Effector CD8-positive, alpha-beta T cell (primary cell): Measurements from ENCODE around the gene LYPD3.

Experiments used
- DNase-seq: peaks from one replicate; lab custom pipeline; 2025; lab: John Stamatoyannopoulos, UW

Gene LYPD3

GRCh38 chr19:43433358-43433673, 32.1 kb downstream of the LYPD3 start:
- no peak for DNase-seq

DNA sequence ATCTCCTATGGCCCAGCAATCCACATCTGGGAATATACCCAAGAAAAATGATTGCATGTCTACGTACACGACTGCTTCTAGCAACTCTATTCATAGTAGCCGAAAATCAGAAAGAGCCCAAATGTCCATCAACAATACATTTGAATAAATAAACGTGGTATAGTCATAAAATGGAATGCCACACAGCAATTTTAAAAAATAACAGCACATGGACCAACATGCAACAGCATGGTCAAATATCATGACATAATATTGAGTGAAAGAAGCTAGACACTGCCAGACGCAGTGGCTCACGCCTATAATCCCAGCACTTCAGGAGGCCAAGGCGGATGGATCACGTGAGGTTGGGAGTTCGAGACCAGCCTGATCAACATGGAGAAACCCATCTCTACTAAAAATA, 34.4 kb downstream of the LYPD3 start:
- no peak for DNase-seq

GRCh38 chr19:43430142-43430710, 35.2 kb downstream of the LYPD3 start:
- peak; percentile 2 for DNase-seq

GRCh38 chr19:43429395-43429794, 36.0 kb downstream of the LYPD3 start:
- DNase-seq: no peak

- no peak for DNase-seq
Observed at GRCh38 chr19:43425567-43426392, 39.6 kb downstream of the LYPD3 start.

DNA sequence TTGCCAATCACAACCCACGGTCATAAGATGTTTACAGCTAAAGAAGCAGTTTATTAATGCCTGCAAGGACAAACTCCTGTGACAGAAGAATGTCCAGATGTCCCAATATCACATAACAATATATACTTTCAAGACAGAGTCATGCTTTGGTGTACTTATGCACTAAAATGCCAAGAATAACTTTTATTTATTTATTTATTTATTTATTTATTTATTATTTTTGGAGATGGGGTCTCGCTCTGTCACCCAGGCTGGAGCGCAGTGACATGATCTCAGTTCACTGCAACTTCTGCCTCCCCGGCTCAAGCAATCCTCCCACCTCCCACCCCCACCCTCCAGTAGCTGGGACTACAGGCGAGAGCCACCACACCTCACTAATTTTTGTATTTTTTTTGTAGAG, 41.6 kb downstream of the LYPD3 start:
- no peak for DNase-seq

GRCh38 chr19:43422689-43423066, 42.7 kb downstream of the LYPD3 start:
- no peak for DNase-seq

DNA sequence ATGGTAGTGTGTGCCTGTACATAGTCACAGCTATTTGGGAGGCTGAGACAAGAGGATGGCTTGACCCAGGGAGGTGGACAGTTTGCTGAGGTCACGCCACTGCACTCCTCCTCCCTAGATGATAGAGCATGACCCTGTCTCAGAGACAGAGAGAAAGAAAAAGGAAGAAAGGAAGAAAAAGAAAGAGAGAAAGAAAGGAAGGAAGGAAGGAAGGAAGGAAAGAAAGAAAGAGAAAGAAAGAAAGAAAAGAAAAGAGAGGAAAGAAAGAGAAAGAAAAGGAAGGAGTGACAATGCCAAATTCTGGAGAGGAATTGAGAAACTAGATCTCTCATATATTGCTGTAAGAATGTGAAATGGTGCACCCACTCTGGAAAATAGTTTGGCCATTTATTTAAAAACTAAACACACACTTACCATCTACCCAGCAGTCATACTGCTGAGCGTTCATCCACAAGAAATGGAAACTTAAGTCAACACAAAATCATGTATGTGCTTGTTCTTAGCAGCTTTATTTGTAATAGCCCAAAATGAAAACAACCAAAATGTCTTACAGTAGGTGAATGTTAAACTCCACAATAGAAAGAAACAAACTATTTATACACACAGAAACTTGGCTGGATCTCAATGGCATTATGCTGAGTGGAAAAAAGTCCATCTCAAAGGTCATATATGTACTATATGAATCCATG, 43.3 kb downstream of the LYPD3 start:
- DNase-seq: no peak

GRCh38 chr19:43420954-43421353, 44.5 kb downstream of the LYPD3 start:
- no peak for DNase-seq

GRCh38 chr19:43416951-43417623, 48.3 kb downstream of the LYPD3 start:
- no peak for DNase-seq

DNA sequence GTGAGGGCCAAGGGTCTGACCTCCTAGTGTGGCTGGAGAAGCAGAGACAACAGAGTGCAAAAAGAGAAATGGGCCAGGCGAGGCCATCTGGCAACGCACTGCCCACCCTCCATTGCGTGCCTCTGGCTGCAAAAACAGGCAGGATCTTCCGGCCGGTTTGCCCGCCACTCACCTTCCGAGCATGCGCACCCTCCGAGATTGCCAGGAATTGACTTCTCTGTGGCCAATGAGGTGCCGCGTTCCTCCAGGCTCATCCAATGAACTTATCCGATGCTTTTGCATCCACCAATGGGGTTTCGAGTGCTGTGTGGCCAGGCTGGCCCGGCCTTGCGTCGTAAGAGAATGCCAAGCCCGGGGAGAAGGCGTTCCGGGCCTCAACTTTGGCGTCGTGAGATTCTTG, 50.9 kb downstream of the LYPD3 start, which contains the start of gene TEX101:
Gene TEX101, plus strand, starts transcription at position 337 of the 400 bp plus-strand sequence. CDS start 1,030 bp downstream, outside the sequence.
- DNase-seq: no peak

DNA sequence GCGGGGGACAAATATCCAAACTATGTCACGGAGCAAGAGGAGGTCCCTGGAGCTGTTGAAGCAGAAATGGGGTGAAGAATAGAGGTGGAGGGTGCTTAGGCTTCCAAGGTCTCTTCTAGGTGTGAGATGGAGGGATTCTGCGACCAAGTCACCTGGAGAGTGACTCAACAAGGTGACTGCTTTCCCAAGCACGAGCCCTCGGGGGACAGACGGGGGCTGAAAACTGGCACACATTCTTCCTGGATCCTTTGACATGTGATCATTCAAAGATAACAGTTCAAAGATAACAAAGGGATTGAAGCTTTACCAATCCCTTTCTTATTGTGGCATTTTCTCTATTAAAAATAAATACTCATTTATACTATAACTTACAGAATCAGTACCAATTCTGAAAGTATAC, 53.0 kb downstream of the LYPD3 start:
- DNase-seq: no peak
